ENCODE data around the gene TSPAN9.

DNA sequence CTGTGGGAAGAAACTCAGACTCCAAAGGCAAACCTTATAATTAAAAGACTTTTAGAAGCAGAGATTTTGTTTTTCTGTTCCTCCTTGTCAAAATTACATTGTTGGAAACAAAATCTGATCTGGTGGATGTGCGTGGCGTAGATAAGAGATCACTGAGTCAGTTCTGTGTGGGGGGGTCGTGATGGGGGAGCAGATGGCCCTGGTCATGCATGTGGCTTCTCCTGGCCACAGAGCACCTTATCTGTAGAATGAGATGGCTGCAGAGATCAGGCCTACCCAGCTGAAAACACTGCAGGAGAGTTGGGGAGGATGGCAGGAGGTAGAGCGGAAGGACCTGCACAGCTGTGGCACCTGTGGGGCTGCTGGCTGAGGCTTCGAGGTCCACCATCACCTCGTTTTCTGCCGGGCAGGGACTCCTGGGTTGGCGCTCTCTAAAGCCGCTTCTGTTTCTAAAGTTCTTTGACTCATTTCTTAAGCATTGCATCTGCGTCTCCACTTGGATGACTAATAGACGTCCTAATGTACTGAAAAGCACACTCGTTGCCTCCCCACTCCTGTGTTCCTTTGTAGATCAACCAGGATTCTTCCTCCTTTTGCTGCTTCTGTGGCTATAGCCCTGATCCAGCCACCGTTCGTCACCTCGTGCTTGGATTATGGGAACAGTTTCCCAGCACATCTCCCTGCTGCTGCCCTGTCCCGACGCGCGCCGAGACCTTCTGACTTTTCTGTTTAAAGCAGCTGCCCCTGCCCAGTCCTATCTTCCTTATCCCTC lies 93.4 kb downstream of the TSPAN9 start:
- TF ChIP-seq, protein P1, sequence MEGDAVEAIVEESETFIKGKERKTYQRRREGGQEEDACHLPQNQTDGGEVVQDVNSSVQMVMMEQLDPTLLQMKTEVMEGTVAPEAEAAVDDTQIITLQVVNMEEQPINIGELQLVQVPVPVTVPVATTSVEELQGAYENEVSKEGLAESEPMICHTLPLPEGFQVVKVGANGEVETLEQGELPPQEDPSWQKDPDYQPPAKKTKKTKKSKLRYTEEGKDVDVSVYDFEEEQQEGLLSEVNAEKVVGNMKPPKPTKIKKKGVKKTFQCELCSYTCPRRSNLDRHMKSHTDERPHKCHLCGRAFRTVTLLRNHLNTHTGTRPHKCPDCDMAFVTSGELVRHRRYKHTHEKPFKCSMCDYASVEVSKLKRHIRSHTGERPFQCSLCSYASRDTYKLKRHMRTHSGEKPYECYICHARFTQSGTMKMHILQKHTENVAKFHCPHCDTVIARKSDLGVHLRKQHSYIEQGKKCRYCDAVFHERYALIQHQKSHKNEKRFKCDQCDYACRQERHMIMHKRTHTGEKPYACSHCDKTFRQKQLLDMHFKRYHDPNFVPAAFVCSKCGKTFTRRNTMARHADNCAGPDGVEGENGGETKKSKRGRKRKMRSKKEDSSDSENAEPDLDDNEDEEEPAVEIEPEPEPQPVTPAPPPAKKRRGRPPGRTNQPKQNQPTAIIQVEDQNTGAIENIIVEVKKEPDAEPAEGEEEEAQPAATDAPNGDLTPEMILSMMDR (IDR thresholded peaks at IDR 0.05): no peak
- TF ChIP-seq EP300 (IDR thresholded peaks at IDR 0.05) (no peak), POLR2A (IDR thresholded peaks at IDR 0.05; ENCODE audit: low read depth) (no peak), POLR2AphosphoS5 (IDR thresholded peaks at IDR 0.05) (no peak)
